Esophagus (tissue), 2 donors: ENCODE data around the gene ABHD13. TPM values are rescaled to one million over a fixed set of nuclear protein-coding genes. Genes with fewer than 3 reads are reported as not detected.
A peak's percentile ranks its signal among the peaks of the same experiment; 100 is the strongest.
"Not testable (repeated sequence)": the region's sequence is repeated elsewhere in the genome, so short reads cannot be mapped to it uniquely, and the experiment has no call there.

Experiments used
- H3K27ac ChIP-seq, 2 donors: one replicate each; pipeline ENCODE4 v1.5.1; 2013; ENCODE audit warnings: low read depth in 2 of 2, mild to moderate bottlenecking in 2 of 2, inconsistent platforms in 1 of 2, low read length in 1 of 2, moderate library complexity in 1 of 2
- H3K27me3 ChIP-seq, 2 donors: one replicate each; pipeline ENCODE4 v1.6.1; 2013; ENCODE audit warnings: low read length in 2 of 2, control low read depth in 1 of 2, mild to moderate bottlenecking in 1 of 2; ENCODE audit not compliant: insufficient read depth in 2 of 2, control insufficient read depth in 1 of 2
- H3K36me3 ChIP-seq, 2 donors: one replicate each; pipeline ENCODE4 v1.6.1; 2013; ENCODE audit warnings: low read length in 1 of 2; ENCODE audit not compliant: control insufficient read depth in 2 of 2, insufficient read depth in 2 of 2
- H3K4me1 ChIP-seq, 2 donors: one replicate each; pipeline ENCODE4 v1.6.1; 2013; ENCODE audit warnings: low read length in 1 of 2; ENCODE audit not compliant: control insufficient read depth in 2 of 2, insufficient read depth in 2 of 2
- H3K4me3 ChIP-seq, 2 donors: one replicate each; pipeline ENCODE4 v1.5.1; 2013; ENCODE audit warnings: low read length in 2 of 2, mild to moderate bottlenecking in 2 of 2, low read depth in 1 of 2, moderate library complexity in 1 of 2
- H3K9me3 ChIP-seq, 2 donors: one replicate each; pipeline ENCODE4 v1.6.1; 2013; ENCODE audit warnings: mild to moderate bottlenecking in 2 of 2, low read depth in 1 of 2, low read length in 1 of 2, moderate library complexity in 1 of 2; ENCODE audit not compliant: control insufficient read depth in 2 of 2, insufficient read depth in 1 of 2
- WGBS, 2 donors: extraction: QIAGEN DNeasy Blood & Tissue Kit; methylation state at CpG; one replicate each; pipeline ENCODE4 v1.1.7; 2013; 5-methylcytosine and 5-hydroxymethylcytosine counted together
- polyA plus RNA-seq, 2 donors: library from polyadenylated mRNA; stranded (reverse); fragments of 200-250 nt; gene quantifications; one replicate each; pipeline ENCODE4 v1.2.3, GENCODE V29; 2013
- donor health status: healthy with polysubstance abuse.
- donor health status: Bipolar disorder and iron deficiency.

ABHD13 gene
- polyA plus RNA-seq, 2 donors: 2.3 to 3.9 TPM

GRCh38 chr13:108263621-108264355 is 45.6 kb downstream of the ABHD13 start:
- H3K4me1 ChIP-seq: peaks cover 0 to 2% of the 10 kb centered on the region in 2 donors
- H3K36me3 ChIP-seq: no peaks in the 10 kb centered on the region
- no peaks in the 10 kb centered on the region for H3K27me3 ChIP-seq
- no peak overlapping the region for H3K27ac ChIP-seq
- no peak overlapping the region for H3K4me3 ChIP-seq
- no peaks in the 10 kb centered on the region for H3K9me3 ChIP-seq
- WGBS, 2 donors: 90 to 91% methylated on average over 9 of the region's 9 CpGs

- no peaks in the 10 kb centered on the region for H3K9me3 ChIP-seq
- H3K27ac ChIP-seq: no peak overlapping the region
- peaks cover 0 to 6% of the 10 kb centered on the region in 2 donors for H3K4me1 ChIP-seq
- no peaks in the 10 kb centered on the region for H3K27me3 ChIP-seq
- H3K36me3 ChIP-seq: no peaks in the 10 kb centered on the region
- no peak overlapping the region for H3K4me3 ChIP-seq
- WGBS, 2 donors: 70 to 74% methylated on average over 10 of the region's 10 CpGs
Measured at GRCh38 chr13:108266321-108266990, 48.3 kb downstream of the ABHD13 start.

- Histone ChIP-seq H3K27me3 (no peaks in the 10 kb centered on the region), H3K27ac (no peak overlapping the region), H3K4me1 (peaks cover 0 to 6% of the 10 kb centered on the region in 2 donors), H3K9me3 (no peaks in the 10 kb centered on the region), H3K4me3 (no peak overlapping the region), H3K36me3 (no peaks in the 10 kb centered on the region)
- 89 to 90% methylated on average over 4 of the region's 4 CpGs for WGBS, 2 donors
Measured at GRCh38 chr13:108267347-108267746, 49.2 kb downstream of the ABHD13 start.

- WGBS, 2 donors: 95 to 96% methylated on average over 3 of the region's 3 CpGs
- not testable (repeated sequence) for H3K9me3 ChIP-seq, H3K4me1 ChIP-seq, H3K27me3 ChIP-seq, H3K27ac ChIP-seq, H3K4me3 ChIP-seq, H3K36me3 ChIP-seq
Measured at GRCh38 chr13:108267855-108268254, 49.7 kb downstream of the ABHD13 start.

GRCh38 chr13:108268466-108269112 is 50.4 kb downstream of the ABHD13 start:
- peaks cover 0 to 6% of the 10 kb centered on the region in 2 donors for H3K4me1 ChIP-seq
- H3K27ac ChIP-seq: peak overlapping the region in 1 of 2 donors; percentile 31
- WGBS, 2 donors: 71 to 75% methylated on average over 4 of the region's 4 CpGs
- H3K27me3 ChIP-seq: no peaks in the 10 kb centered on the region
- no peak overlapping the region for H3K4me3 ChIP-seq
- no peaks in the 10 kb centered on the region for H3K36me3 ChIP-seq
- H3K9me3 ChIP-seq: no peaks in the 10 kb centered on the region

GRCh38 chr13:108269601-108270328 is 51.6 kb downstream of the ABHD13 start, which contains the start of gene TNFSF13B:
Gene TNFSF13B, plus strand, starts transcription at chr13:108269718. Its CDS starts 178 bp downstream, at chr13:108269896.
- Histone ChIP-seq H3K36me3 (no peaks in the 10 kb centered on the region), H3K4me1 (peaks cover 0 to 6% of the 10 kb centered on the region in 2 donors), H3K27ac (peak within 1 kb of the TSS; percentile 31 to 52), H3K9me3 (no peaks in the 10 kb centered on the region), H3K27me3 (no peaks in the 10 kb centered on the region), H3K4me3 (peak within 1 kb of the TSS; percentile 30 to 32)
- WGBS, 2 donors: 6 to 13% methylated on average over 16 of the region's 16 CpGs

- H3K4me3 ChIP-seq: peak overlapping the region; percentile 30 to 32
- 32 to 36% methylated on average over 3 of the region's 3 CpGs for WGBS, 2 donors
Measured at GRCh38 chr13:108270442-108270841, 52.2 kb downstream of the ABHD13 start.

DNA sequence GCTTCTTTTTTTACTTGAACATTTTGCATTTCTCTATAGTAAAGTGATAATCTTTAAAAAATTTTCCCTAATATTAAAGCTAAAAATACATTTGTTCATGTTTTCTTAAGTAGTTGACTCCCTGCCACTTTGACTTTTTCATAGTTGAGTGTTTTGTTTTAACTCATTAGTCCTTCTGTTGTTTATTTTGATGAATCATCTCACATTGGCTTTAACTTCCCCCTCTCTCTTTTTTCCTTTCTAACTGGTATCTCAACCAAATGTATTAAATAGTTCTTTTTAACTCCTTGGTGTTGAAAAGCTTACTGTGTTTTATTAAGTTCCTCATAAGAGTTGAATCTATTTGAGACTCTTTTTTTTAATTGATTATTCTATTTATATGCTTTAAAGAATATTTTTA is 54.1 kb downstream of the ABHD13 start:
- Histone ChIP-seq H3K27me3 (no peaks in the 10 kb centered on the region), H3K4me3 (no peak overlapping the region), H3K9me3 (no peaks in the 10 kb centered on the region), H3K36me3 (no peaks in the 10 kb centered on the region), H3K27ac (no peak overlapping the region), H3K4me1 (peaks cover 0 to 6% of the 10 kb centered on the region in 2 donors)

More at GRCh38 chr13:108270442-108270841, 52.2 kb downstream of the ABHD13 start:
- Histone ChIP-seq H3K9me3 (no peaks in the 10 kb centered on the region), H3K4me1 (peaks cover 0 to 6% of the 10 kb centered on the region in 2 donors), H3K27ac (no peak overlapping the region), H3K27me3 (no peaks in the 10 kb centered on the region), H3K36me3 (no peaks in the 10 kb centered on the region)

- Histone ChIP-seq H3K27ac (no peak overlapping the region), H3K9me3 (no peaks in the 10 kb centered on the region), H3K36me3 (no peaks in the 10 kb centered on the region), H3K4me3 (no peak overlapping the region), H3K4me1 (peaks cover 0 to 6% of the 10 kb centered on the region in 2 donors), H3K27me3 (no peaks in the 10 kb centered on the region)
- WGBS, 2 donors: 87 to 91% methylated on average over 5 of the region's 5 CpGs
Measured at GRCh38 chr13:108273429-108274118, 55.4 kb downstream of the ABHD13 start.
